ENCODE data around the gene LLGL2. TPM values are rescaled to one million over a fixed set of nuclear protein-coding genes. Genes with fewer than 3 reads are reported as not detected.

LLGL2 gene
- total RNA-seq, 1 experiment from 2014 or later: 3.9 TPM

DNA sequence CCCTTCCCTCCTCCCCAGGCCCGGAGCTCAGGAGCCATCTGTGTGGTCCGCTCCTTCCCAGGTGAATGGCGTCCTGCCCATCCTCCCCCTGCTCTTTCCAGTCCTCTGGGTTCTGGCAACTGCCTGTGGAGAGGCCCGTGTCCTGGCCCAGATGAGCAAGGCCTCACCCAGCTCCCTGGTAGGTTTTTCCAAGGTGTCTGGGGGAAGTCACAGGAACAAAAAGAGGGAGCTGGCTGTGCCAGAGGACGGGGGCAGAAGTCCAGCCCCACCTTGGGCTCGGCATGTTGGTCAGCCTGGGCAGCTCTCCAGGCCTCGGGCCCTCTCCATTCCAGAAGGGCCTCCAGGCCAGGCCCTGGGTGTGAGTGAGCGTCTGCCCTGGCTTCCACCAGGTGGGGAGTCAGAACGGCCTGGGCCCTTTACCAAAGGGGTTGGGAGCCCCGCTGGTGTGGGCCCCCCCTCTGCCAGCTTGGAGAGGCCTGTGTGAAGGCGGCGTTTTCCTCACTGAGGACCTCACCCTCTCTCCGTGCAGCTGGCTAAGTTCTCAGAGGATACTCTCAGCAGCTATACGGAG is 35.2 kb upstream of the LLGL2 start:
- Histone ChIP-seq H3K36me3 (no peaks in the 10 kb centered on the region; the same call in 1 of the 2 replicates), H3K4me3 (no peak overlapping the region), H3K27me3 (no peaks in the 10 kb centered on the region), H3K9me3 (no peaks in the 10 kb centered on the region)
- DNase-seq: no peak

DNA sequence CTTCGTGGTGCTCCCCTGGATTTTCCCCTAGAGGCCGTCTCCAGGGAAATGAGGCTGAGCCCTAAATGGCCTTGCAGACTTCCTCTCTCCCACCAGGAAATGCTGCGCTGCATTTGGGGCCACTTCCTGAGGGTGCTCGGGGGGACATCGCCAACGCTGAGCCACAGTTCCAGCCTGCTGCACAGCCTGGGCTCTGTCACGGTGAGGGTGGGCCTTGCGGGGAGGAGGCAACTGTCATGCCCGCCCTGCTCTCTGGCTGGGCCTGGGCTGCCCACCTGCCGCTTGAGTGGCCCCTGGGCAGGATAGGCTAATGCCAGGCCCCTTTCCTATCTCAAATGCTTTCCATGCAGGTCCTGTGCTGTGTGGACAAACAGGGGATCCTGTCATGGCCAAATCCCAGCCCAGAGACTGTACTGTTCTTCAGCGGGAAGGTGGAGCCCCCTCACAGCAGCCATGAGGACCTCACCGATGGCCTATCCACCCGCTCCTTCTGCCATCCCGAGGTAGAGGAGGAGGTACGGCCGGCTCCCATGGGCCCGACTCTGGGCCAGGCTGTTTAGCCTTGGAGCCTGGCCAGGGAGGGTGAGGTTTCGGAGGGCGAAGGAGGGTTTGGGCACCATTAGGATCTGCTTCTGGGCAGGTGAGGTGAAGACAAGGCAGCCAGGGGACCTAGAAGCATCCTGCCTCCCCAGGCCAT is 34.4 kb upstream of the LLGL2 start:
- Histone ChIP-seq H3K27me3 (no peaks in the 10 kb centered on the region), H3K36me3 (no peaks in the 10 kb centered on the region; the same call in 1 of the 2 replicates), H3K9me3 (no peaks in the 10 kb centered on the region), H3K4me3 (no peak overlapping the region)
- DNase-seq: no peak

DNA sequence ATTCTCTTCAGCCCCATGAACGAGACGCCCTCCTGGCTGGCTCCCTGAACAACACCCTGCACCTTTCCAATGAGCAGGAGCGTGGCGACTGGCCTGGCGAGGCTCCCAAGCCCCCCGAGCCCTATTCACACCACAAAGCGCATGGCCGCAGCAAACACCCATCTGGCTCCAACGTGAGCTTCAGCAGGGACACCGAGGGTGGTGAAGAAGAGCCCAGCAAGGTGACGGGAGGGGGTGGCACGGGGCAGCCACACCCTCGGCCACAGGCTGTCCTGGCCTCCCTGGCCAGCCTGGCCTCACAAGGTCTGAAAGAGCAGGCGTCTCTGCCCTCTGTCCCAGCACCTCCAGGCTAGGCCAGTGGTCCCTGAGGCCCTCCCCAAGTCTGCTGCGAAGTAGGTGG is 33.8 kb upstream of the LLGL2 start:
- no peak for DNase-seq
- no peak overlapping the region for H3K4me3 ChIP-seq
- no peaks in the 10 kb centered on the region for H3K9me3 ChIP-seq
- no peaks in the 10 kb centered on the region; the same call in 1 of the 2 replicates for H3K36me3 ChIP-seq
- H3K27me3 ChIP-seq: no peaks in the 10 kb centered on the region

DNA sequence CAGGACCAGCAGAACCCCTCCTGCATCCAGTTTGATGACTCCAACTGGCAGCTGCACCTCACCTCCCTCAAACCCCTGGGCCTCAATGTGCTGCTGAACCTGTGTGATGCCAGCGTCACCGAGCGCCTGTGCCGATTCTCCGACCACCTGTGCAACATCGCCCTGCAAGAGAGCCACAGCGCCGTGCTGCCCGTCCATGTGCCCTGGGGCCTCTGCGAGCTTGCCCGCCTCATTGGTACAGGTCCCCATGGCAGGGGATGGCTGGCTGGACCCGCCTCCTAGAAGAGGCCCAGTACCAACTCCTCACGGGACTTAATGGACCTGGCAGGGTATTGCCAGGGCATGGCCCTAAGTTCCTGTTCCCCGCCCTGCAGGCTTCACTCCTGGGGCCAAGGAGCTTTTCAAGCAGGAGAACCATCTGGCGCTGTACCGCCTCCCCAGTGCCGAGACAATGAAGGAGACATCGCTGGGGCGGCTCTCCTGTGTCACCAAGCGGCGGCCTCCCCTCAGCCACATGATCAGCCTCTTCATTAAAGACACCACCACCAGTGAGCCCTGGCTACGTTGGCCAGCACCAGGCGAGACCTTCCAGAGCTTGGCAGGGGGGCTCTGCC is 32.8 kb upstream of the LLGL2 start:
- no peak for DNase-seq
- Histone ChIP-seq H3K36me3 (no peaks in the 10 kb centered on the region; the same call in 1 of the 2 replicates), H3K4me3 (no peak overlapping the region), H3K27me3 (no peaks in the 10 kb centered on the region), H3K9me3 (no peaks in the 10 kb centered on the region)

DNA sequence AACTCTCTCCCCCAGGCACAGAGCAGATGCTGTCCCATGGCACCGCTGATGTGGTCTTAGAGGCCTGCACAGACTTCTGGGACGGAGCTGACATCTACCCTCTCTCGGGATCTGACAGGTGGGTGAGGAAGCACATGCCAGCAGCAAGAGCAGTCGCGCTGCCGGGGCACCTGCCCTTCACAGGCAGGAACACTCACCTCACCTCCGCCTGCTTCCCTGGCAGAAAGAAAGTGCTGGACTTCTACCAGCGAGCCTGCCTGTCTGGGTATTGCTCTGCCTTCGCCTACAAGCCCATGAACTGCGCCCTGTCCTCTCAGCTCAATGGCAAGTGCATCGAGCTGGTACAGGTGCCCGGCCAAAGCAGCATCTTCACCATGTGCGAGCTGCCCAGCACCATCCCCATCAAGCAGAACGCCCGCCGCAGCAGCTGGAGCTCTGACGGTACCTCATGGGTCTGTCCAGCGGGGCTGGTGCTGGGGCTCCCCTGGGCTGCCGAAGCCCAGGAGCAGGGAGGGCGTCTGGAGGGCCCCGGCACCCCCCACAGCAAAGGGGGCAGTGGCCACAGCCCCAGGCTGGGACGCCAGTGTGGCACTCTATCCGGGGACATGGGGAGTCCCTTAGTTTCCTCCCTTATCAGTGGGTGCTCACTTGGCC is 31.9 kb upstream of the LLGL2 start:
- H3K4me3 ChIP-seq: no peak overlapping the region
- H3K9me3 ChIP-seq: no peaks in the 10 kb centered on the region
- H3K27me3 ChIP-seq: no peaks in the 10 kb centered on the region
- DNase-seq: no peak
- peaks cover 1% of the 10 kb centered on the region; the same call in 1 of the 2 replicates for H3K36me3 ChIP-seq

DNA sequence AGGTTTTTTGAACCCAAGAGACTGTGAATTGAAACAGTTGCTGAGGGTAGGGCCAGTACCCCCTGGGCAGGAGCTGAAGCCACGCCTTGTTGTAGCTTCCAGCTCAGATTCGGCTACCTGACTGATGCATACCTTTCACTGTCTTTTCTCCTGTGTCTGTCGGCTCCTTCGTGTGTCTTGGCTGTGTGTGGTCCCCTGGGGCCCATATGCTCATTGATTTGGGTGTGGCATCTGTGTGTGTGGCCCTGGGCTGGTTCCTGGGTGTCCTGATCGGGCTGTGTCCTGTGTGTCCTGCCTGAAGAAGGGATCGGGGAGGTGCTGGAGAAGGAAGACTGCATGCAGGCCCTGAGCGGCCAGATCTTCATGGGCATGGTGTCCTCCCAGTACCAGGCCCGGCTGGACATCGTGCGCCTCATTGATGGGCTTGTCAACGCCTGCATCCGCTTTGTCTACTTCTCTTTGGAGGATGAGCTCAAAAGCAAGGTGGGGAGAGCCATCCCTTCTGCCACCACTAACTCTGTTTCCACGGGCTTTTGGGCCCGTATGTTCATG is 31.1 kb upstream of the LLGL2 start:
- Histone ChIP-seq H3K36me3 (peaks cover 5% of the 10 kb centered on the region; the same call in 1 of the 2 replicates), H3K27me3 (no peaks in the 10 kb centered on the region), H3K4me3 (no peak overlapping the region), H3K9me3 (no peaks in the 10 kb centered on the region)
- no peak for DNase-seq

DNA sequence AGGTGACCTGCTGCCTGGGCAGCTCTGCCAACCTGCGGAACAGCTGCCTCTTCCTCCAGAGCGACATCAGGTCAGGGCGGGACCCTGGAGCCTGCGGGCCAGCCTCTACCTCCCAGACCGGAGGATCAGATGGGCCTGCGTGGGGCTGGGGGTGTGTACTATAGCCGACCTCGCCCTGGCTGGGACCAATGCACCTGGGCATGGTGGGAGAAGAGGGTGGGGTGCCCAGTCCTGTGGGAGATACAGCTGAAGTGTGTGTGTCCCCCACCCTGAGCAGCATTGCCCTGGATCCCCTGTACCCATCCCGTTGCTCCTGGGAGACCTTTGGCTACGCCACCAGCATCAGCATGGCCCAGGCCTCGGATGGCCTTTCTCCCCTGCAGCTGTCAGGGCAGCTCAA is 29.5 kb upstream of the LLGL2 start:
- no peak for DNase-seq
- Histone ChIP-seq H3K4me3 (no peak overlapping the region), H3K36me3 (peaks cover 16% of the 10 kb centered on the region), H3K27me3 (no peaks in the 10 kb centered on the region), H3K9me3 (no peaks in the 10 kb centered on the region)

DNA sequence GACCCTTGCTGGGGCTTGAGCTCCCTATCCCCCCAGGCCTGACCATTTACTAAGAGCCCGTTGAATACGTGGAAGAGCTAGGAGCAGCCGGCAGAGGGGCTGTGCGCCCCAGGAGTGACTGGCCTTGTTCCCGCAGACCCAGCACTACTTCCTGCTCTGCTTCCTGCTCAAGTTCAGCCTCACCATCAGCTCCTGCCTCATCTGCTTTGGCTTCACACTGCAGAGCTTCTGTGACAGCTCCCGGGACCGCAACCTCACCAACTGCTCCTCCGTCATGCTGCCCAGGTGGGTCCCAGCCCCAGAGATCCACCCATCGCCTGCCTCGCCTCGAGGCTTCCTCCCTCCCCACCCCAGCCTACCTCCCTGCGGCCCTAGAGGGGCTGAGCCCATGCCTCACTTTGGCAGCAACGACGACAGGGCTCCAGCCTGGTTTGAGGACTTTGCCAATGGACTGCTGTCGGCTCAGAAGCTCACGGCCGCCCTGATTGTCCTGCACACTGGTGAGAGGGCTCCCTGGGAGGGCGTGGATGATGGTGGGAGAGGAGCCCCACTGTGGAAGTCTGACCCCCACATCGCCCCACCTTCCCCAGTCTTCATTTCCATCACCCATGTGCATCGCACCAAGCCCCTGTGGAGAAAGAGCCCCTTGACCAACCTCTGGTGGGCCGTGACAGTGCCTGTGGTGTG is 27.3 kb upstream of the LLGL2 start:
- Histone ChIP-seq H3K27me3 (no peaks in the 10 kb centered on the region), H3K36me3 (peaks cover 26% of the 10 kb centered on the region), H3K9me3 (no peaks in the 10 kb centered on the region), H3K4me3 (no peak overlapping the region)
- no peak for DNase-seq

DNA sequence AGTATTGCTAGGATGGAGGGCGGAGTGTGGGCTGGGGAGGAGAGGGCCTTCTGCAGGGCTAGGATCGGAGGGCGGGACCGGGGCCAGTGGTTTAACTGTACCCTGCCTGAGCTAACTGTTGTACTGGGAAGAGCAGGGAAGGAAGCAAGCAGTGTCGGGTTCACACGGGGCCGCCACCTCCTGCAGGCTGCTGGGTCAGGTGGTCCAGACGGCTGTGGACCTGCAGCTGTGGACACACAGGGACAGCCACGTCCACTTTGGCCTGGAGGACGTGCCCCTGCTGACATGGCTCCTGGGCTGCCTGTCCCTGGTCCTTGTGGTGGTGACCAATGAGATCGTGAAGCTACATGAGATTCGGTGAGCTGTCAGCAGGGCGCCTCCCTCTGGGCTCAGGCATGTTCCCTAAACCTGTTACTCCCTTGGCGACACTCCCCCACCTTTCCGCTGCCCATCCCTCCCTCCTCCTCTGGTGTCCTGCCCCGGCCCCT is 26.7 kb upstream of the LLGL2 start:
- Histone ChIP-seq H3K36me3 (peaks cover 30% of the 10 kb centered on the region), H3K4me3 (no peak overlapping the region), H3K27me3 (no peaks in the 10 kb centered on the region), H3K9me3 (no peaks in the 10 kb centered on the region)
- DNase-seq: no peak

DNA sequence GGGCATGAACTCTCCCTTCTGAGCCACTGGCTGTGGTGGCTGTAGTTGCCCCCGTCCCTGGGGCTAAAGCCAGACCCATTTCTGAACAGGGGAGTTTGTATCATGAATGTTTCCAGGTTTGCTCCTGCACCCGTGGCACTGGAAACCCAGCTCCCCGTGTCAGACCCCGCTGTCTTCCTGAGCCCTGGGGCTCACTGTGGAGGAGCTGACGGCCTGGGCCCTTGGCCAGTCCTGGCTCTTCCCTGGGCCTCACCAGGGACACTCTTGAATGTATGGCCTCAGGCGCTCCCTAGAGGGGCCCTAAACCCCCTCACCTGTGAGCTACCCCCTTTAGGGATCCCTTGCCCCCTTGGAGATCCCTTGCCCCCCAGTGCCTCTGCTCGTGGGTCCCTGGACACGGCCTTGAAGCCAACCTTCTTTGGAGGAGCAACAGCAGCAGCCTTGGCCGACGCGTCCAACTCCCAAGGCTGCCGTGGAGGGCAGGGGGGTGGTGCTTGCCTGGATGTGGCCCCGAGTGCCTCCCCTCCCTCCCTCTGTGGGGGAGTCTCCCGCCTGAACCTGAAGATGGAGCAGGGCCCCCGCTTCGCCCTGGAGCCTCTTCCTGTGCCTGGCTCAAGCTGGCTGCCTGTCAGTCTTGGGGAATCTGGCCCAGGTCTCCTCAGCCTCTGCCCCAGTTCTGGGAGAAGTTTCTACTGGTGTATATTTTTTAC is 26.0 kb upstream of the LLGL2 start:
- H3K4me3 ChIP-seq: no peak overlapping the region
- peaks cover 36% of the 10 kb centered on the region for H3K36me3 ChIP-seq
- H3K27me3 ChIP-seq: no peaks in the 10 kb centered on the region
- H3K9me3 ChIP-seq: no peaks in the 10 kb centered on the region
- DNase-seq: no peak

DNA sequence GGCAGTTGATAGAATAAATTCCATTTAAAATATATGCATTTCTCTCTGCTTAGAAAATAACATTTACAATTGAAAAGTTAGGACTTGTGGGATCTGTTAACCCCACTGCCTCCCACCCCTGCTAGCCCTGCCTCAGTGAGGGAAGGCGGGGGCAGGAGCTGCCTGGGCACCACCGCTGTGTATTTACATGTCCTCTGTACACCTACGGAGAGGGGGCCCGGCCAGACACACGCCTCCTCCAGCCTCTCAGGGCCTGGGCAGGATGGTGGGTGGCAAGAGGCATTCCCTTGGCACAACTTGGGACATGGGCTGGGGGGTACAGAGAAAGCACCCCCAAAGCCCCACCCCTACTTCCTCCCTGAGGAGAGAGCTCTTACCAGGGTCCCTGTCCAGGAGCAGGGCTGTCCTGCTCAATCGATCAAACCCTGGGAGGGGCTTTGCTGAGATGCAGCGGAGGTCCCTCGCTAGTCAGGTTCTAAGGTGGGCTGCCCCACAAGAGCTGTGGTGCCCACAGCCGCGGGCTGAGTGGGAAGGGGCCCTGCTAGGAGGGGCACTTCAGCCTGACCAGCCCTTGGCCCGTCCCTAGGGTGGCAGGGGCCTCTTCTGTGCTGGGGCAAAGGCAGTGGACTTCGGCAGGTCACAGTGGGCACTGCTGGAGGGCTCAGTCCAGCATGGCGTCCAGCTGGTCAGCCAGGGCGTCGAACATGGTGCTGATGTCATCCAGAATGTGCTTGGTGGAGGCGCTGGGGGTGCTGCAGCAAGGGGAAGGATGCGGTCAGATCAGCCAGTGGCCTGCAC is 24.9 kb upstream of the LLGL2 start:
- Histone ChIP-seq H3K9me3 (no peaks in the 10 kb centered on the region), H3K36me3 (peaks cover 46% of the 10 kb centered on the region), H3K4me3 (no peak overlapping the region), H3K27me3 (no peaks in the 10 kb centered on the region)
- DNase-seq: no peak

DNA sequence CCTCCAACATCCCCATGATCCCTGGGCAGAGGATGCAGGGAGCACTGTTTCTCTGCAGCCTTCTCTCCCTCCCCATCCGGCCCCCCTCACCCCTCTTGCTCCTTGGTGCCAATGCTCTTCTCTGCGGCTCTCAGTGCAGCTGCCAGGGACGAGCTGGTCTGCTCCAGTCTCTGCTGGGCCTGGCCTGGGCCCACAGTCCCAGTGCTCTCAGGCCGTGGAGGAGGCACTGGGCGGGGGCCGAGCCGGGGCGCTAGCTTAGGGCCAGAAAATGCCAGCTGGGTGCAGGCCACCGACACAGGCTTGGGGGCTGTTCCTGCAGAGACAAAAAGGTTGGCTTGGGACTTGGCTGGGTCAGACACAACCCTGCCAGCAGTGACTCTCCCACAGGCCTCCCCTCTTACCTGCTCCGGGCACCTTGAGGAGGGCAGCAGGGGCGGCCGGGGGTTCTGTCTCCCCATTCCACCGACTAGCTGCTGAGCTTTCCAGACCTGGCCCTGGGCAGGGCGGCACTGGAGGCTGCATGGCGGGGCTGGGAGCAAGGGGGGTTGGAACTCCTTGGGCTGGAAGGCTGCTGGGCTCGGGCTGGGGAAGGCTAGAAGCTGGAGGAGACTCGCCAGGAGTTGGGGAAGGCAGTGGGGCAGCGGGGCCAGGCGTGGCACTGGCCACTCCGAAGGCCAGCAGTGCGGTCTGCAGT is 24.0 kb upstream of the LLGL2 start:
- H3K36me3 ChIP-seq: peaks cover 50% of the 10 kb centered on the region
- no peak for DNase-seq
- no peaks in the 10 kb centered on the region for H3K9me3 ChIP-seq
- no peaks in the 10 kb centered on the region for H3K27me3 ChIP-seq
- H3K4me3 ChIP-seq: no peak overlapping the region

DNA sequence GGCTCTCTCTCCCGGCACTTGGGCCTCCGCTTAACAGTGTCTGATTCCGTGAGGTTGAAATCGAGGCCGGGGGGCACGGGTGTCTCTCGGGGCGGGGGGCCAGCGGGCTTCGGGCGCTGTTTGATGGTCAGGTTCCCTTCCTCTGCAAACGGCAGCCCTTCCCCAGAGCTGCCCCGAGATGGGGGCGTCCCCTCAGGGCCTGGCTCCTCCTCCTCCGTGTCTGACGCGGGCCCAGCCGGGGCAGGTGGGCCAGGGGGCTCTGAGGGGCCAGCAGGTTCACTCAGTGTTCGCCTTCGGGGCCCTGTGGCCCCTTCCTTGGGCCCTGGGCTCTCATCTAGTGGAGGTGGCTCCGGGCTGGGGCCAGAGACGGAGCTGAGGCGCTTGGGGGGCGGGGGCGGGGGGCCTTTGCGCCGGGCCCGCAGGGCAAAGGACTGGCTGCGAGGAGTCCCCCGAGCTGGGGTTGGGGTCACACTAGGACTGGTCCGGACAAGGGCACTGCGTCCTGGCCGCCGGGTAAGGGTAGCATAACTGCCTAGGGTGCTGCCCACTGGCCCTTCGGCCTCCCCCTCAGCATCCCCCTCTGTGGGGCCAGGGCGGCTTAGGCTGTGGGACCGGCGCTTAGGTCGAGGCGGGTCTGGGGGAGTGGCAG is 23.3 kb upstream of the LLGL2 start:
- Histone ChIP-seq H3K36me3 (peaks cover 55% of the 10 kb centered on the region), H3K9me3 (no peaks in the 10 kb centered on the region), H3K4me3 (no peak overlapping the region), H3K27me3 (no peaks in the 10 kb centered on the region)
- DNase-seq: no peak

DNA sequence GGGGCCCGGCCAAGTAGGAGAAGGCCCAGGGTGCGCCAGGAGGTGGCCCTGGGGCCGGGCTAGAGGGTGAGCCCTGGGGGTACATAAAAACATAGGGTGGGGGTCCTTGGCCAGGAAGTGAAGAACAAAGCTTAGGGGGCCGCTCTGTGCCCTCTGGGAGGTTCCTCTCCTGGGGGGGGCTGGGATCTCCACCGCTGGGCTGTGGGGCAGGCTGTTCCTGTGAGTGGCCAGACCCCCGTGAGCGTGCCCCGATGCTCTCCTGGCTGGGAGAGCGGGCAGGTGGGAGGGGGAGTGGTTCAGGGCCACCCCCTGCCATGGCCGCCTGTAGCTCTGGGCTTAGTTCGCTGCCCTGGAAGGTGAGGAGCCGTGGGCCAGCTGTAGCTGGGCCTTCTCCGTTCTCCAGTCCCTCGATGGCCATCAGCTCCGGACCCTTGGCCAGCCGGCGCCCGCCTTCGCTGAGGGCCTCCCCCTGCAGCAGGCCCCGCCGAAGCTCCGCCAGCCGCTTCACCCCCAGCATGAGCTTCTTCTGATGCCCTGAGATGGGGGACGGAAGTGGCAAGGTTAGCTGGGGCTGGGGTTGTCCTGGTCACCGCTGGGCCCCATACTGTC is 22.7 kb upstream of the LLGL2 start:
- no peak overlapping the region for H3K4me3 ChIP-seq
- H3K27me3 ChIP-seq: no peaks in the 10 kb centered on the region
- DNase-seq: no peak
- H3K36me3 ChIP-seq: peaks cover 61% of the 10 kb centered on the region
- no peaks in the 10 kb centered on the region for H3K9me3 ChIP-seq
